ENCODE data around the gene SERTAD4.

DNA sequence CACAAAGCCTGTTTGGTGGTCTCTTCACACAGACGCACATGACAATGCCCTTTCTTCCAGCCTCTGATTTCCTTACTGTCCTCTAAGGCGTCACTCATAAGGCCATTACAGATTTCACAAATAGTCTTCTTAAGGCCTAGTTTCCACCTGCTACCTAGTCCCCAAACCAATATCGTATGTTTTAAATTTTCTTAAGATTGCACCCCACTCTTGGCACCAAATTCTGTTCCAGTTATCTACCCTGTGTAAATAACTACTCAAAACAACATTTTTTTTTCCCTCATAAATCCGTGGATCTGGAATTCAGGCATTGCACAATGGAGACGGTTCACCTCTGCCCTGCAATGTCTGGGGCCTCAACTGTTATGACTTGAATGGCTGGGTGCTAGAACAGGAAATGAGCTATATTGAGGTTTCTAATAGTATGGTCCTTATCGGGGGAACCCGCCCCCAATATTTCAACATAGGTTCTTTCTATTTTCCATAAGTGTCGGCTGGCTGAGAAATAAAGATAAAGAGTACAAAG lies 36.9 kb upstream of the SERTAD4 start:
- TF ChIP-seq, protein P1, sequence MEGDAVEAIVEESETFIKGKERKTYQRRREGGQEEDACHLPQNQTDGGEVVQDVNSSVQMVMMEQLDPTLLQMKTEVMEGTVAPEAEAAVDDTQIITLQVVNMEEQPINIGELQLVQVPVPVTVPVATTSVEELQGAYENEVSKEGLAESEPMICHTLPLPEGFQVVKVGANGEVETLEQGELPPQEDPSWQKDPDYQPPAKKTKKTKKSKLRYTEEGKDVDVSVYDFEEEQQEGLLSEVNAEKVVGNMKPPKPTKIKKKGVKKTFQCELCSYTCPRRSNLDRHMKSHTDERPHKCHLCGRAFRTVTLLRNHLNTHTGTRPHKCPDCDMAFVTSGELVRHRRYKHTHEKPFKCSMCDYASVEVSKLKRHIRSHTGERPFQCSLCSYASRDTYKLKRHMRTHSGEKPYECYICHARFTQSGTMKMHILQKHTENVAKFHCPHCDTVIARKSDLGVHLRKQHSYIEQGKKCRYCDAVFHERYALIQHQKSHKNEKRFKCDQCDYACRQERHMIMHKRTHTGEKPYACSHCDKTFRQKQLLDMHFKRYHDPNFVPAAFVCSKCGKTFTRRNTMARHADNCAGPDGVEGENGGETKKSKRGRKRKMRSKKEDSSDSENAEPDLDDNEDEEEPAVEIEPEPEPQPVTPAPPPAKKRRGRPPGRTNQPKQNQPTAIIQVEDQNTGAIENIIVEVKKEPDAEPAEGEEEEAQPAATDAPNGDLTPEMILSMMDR (IDR thresholded peaks at IDR 0.05; ENCODE audit: low read length) = no peak
- TF ChIP-seq EZH2 (optimal IDR thresholded peaks at IDR 0.05; ENCODE audit: low read depth, low read length) = no peak

Data from MM.1S (cell line).